ENCODE measurements around the gene GHDC.

The GHDC gene

DNA sequence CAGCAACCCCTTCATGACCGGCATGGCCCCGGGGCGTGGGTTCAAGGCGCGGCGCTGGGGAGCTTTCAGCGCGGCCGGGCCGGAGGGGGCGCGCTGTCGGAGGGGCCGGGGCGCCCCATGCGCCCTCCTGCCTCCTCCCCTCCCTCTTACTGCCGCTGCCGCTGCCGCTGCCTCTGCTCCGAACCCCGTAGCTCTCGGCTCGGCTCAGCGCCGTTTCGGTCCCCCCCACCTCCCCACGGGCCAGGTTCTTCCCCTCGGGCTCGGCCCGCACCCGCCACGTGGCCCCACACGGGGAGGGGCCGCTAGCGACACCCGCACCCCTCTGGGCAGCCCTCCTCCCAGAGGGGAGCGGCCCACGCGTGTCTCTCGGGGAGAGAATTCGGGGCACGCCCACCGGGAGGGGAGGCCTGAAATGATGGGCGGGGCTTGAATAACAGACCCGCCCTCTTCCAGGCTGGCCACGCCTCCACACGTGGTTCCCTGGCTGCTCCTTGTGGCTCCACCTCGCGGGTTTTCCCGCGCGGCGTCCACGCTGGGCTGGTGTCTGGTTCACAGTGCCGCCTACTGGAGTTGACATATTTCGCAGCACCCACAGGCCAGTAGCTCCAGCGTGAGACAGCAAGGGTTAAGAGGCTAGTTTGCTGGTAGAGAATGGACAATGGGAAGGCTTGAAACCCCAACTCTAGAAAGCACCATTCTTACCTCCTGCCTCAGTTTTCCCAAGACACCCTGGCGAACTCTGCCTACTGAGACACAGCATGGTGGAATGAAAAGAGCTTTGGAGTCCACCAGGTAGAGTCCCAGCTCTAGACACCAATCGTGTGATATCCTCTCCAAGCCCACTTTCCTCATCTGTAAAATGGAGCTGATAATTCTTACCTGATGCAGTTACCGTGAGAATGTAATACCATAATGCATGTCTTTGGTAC, 13.1 kb downstream of the GHDC start, which contains the start of gene KCNH4:
Gene KCNH4 (minus strand): TSS at position 221 of the 929 bp plus-strand sequence. CDS start 197 bp downstream, at position 24.
- peak within 1 kb of the TSS; percentile 86 for H3K4me3 Mint-ChIP-seq
- H3K9me3 Mint-ChIP-seq, result no peaks in the 10 kb centered on the region
- no peak within 1 kb of the TSS for H3K27ac Mint-ChIP-seq
- ATAC-seq, result peak; percentile 69
- H3K36me3 Mint-ChIP-seq, result no peaks in the 10 kb centered on the region
- peak; percentile 79 to 94 for DNase-seq (ENCODE audit: low spot score in 2 of 2)
- peaks cover 63% of the 10 kb centered on the region for H3K4me1 Mint-ChIP-seq

DNA sequence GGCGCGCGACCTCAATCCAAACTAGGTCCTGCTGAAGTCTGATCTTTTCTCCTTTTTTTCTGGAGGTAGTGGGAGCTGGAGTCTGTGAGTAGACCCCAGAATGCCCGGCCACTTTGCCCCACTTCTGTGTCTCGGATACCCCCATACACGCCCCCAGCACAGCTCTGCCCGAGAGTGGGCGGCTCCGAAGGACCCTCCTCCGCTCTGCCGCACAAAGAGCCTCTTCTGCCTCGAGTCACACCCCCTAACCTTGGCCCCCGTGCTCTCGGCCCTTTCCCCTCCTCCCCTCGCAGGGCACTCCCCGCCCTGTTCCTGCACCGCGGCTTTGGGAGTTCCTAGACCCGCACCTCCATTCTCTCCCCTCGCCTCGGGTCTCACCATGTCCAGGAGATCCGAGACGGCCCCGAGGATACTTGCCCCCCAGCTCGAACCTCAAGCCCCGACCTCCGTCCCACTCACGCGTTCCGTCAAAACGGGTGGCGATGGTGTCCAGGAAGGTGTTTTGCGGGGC, 13.8 kb downstream of the GHDC start:
- H3K36me3 Mint-ChIP-seq, result no peaks in the 10 kb centered on the region
- peaks cover 63% of the 10 kb centered on the region for H3K4me1 Mint-ChIP-seq
- DNase-seq (ENCODE audit: low spot score in 2 of 2) (no peak), ATAC-seq (no peak)
- no peak overlapping the region for H3K27ac Mint-ChIP-seq
- peak overlapping the region; percentile 86 for H3K4me3 Mint-ChIP-seq
- H3K9me3 Mint-ChIP-seq, result no peaks in the 10 kb centered on the region

DNA sequence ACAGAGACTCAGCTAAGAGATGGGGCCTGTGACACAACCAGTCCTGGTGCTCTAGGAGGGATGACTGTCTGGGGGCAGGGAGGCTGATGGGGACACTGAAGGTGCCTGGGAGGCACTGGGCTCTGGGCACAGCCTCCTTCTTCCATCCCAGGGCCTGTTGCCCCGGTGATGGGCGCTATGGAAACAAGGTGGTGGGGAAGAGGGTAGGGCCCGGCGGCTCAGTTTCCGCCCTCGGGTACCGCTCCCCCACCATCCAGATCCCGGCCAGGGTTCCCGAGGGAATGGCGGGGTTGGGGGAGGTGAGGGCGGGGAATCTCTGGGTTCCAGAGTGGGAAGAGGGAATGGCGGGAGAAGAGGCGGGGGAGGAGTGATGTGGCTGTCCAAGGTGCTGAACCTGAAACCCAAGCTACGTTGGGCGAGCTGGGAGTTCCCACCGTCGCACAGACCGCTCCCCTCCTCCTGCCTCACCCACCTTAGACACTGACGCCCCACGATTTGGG, 14.3 kb downstream of the GHDC start:
- Mint-ChIP-seq H3K4me1 (peaks cover 61% of the 10 kb centered on the region), H3K27ac (no peak overlapping the region), H3K4me3 (peak overlapping the region; percentile 86), H3K9me3 (no peaks in the 10 kb centered on the region), H3K36me3 (no peaks in the 10 kb centered on the region)
- ATAC-seq (no peak), DNase-seq (ENCODE audit: low spot score in 2 of 2) (no peak)

DNA sequence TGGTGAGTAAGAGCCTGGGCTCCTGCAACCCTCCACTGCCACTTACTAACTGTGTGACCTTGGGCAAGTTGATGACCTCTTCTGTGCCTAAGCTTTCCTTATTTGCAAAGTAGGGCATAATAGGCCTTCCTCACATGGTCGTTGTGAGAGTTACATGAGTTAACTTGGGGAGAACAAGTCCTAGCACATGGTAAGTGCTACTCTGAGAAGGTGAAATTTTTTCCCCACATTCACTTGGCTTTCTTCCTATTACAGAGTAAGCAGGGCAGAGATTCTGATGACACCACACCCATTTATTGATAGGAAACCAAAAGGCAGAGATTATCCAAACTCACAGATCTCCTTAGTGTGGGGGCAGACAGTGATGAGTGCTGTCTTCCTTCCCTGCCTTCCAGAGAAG, 15.0 kb downstream of the GHDC start:
- Mint-ChIP-seq H3K36me3 (no peaks in the 10 kb centered on the region), H3K27ac (peak overlapping the region; percentile 57), H3K4me3 (peak overlapping the region; percentile 86), H3K9me3 (no peaks in the 10 kb centered on the region), H3K4me1 (peaks cover 55% of the 10 kb centered on the region)
- DNase-seq (ENCODE audit: low spot score in 2 of 2) (no peak), ATAC-seq (peak; percentile 33)

- Mint-ChIP-seq H3K9me3 (no peaks in the 10 kb centered on the region), H3K27ac (peak overlapping the region; percentile 57), H3K4me1 (peaks cover 53% of the 10 kb centered on the region), H3K36me3 (no peaks in the 10 kb centered on the region), H3K4me3 (peak overlapping the region; percentile 86)
- DNase-seq (ENCODE audit: low spot score in 2 of 2) (no peak), ATAC-seq (peak; percentile 60)
These were observed 15.5 kb downstream of the GHDC start for GRCh38 chr17:42178817-42179216.

DNA sequence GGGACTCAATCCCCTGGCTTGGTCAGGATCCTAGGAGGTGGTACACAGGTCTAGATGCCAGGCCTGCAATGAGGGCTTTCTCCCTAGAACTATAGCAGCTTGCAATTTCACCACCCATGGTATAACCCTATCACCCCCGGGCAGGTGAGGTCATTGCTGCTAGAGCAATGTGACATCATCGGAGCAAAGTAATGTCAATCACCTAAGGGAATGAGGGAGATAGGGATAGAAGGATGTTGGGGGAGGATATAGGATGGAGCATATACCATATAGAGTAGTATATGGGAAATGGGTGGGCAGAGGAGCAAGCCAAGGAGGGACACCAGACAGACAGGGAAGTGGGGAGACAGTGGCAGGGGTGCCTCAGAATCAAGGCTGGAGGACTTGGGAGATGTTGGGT, 16.6 kb downstream of the GHDC start:
- no peaks in the 10 kb centered on the region for H3K36me3 Mint-ChIP-seq
- ATAC-seq, result no peak
- H3K9me3 Mint-ChIP-seq, result no peaks in the 10 kb centered on the region
- DNase-seq (ENCODE audit: low spot score in 2 of 2), result no peak
- no peak overlapping the region for H3K27ac Mint-ChIP-seq
- peaks cover 42% of the 10 kb centered on the region for H3K4me1 Mint-ChIP-seq
- no peak overlapping the region for H3K4me3 Mint-ChIP-seq

GRCh38 chr17:42174126-42174783, 20.0 kb downstream of the GHDC start:
- Mint-ChIP-seq H3K9me3 (no peaks in the 10 kb centered on the region), H3K4me3 (no peak overlapping the region), H3K36me3 (no peaks in the 10 kb centered on the region), H3K27ac (no peak overlapping the region), H3K4me1 (peaks cover 19% of the 10 kb centered on the region)
- DNase-seq (ENCODE audit: low spot score in 2 of 2), result no peak
- ATAC-seq, result no peak

GRCh38 chr17:42171831-42172230, 22.5 kb downstream of the GHDC start:
- ATAC-seq, result no peak
- H3K27ac Mint-ChIP-seq, result no peak overlapping the region
- no peaks in the 10 kb centered on the region for H3K4me1 Mint-ChIP-seq
- no peaks in the 10 kb centered on the region for H3K36me3 Mint-ChIP-seq
- H3K9me3 Mint-ChIP-seq, result no peaks in the 10 kb centered on the region
- no peak for DNase-seq (ENCODE audit: low spot score in 2 of 2)
- no peak overlapping the region for H3K4me3 Mint-ChIP-seq

DNA sequence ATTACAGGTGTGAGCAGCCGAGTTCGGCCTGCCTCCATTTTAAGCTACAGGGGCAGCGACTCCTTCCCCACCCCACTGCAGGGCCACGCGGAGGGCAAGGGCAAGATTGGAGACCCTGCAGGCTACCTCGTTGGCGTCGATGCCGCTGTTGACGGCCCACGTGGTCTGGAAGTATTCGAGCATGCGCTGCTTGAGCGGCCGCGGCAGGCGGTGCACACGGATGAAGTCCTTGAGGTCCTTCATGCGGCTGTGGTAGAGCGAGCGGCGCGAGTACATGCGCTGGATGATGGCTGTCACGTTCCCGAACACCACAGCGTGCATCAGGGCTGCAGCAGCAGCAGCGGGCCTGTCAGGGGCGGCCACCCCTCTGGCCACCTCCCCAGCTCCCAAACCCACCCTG, 24.9 kb downstream of the GHDC start:
- Mint-ChIP-seq H3K4me1 (no peaks in the 10 kb centered on the region), H3K27ac (no peak overlapping the region), H3K36me3 (no peaks in the 10 kb centered on the region), H3K4me3 (no peak overlapping the region), H3K9me3 (no peaks in the 10 kb centered on the region)
- no peak for DNase-seq (ENCODE audit: low spot score in 2 of 2)
- no peak for ATAC-seq

DNA sequence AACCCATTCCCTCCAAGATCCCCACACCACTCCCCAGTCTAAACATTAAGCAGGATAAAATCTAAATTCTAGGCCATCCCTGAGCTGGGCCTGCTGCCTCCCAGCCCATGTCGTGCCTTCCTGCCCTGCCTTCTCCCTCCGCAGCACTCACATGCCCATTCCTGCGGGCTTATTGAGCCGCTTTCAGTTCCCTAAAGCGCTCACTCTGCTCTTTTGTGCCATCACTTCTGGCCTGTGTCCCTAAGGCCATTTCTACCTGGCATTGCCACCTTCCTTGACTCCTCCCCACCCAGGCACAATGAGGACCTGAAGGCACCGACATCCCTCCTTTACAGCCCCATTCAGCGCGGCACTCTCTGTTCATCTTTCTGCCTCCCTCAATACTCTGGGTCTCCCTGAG, 26.5 kb downstream of the GHDC start:
- ATAC-seq (no peak), DNase-seq (ENCODE audit: low spot score in 2 of 2) (no peak)
- H3K36me3 Mint-ChIP-seq, result no peaks in the 10 kb centered on the region

DNA sequence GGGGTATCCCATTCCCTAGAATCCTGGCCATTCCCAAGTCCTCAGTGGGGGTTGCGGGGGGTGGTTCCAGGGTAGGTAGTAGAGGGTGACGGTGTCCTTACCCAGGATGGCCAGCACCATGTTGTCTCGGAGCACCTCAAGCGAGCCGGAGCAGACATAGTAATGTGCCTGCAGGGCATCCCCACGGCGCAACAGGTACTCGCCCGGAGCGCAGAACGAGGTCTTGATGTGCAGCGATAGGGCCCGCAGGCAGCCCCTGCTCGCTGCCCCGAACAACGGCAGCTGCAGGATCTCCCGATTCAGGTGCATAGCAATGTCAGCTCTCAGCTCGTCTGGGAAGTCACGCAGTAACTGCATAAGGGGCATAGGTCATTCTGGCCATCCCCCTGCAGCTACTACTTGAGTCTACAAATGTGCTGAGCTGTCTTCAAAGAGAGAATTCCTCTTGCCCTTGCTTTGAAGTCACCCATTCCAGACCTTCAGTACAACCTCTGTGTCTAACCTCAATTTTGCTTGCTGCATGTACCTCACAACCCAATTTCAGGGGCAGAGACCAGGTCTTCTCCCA, 28.0 kb downstream of the GHDC start:
- DNase-seq (ENCODE audit: low spot score in 2 of 2) (no peak), ATAC-seq (no peak)
- no peaks in the 10 kb centered on the region for H3K9me3 Mint-ChIP-seq
- H3K27ac Mint-ChIP-seq, result no peak overlapping the region
- H3K4me3 Mint-ChIP-seq, result no peak overlapping the region
- H3K36me3 Mint-ChIP-seq, result no peaks in the 10 kb centered on the region
- peaks cover 8% of the 10 kb centered on the region for H3K4me1 Mint-ChIP-seq

More for the DNA sequence above, 26.5 kb downstream of the GHDC start:
- H3K9me3 Mint-ChIP-seq, result no peaks in the 10 kb centered on the region
- H3K4me3 Mint-ChIP-seq, result no peak overlapping the region
- H3K27ac Mint-ChIP-seq, result peak overlapping the region; percentile 30
- peaks cover 6% of the 10 kb centered on the region for H3K4me1 Mint-ChIP-seq

GRCh38 chr17:42165751-42166150, 28.5 kb downstream of the GHDC start:
- Mint-ChIP-seq H3K4me3 (no peak overlapping the region), H3K4me1 (peaks cover 8% of the 10 kb centered on the region), H3K27ac (no peak overlapping the region), H3K9me3 (no peaks in the 10 kb centered on the region), H3K36me3 (no peaks in the 10 kb centered on the region)
- DNase-seq (ENCODE audit: low spot score in 2 of 2) (no peak), ATAC-seq (no peak)

GRCh38 chr17:42163696-42164407, 30.4 kb downstream of the GHDC start:
- no peaks in the 10 kb centered on the region for H3K9me3 Mint-ChIP-seq
- peaks cover 8% of the 10 kb centered on the region for H3K4me1 Mint-ChIP-seq
- no peaks in the 10 kb centered on the region for H3K36me3 Mint-ChIP-seq
- no peak for DNase-seq (ENCODE audit: low spot score in 2 of 2)
- no peak overlapping the region for H3K4me3 Mint-ChIP-seq
- no peak overlapping the region for H3K27ac Mint-ChIP-seq
- ATAC-seq, result no peak

DNA sequence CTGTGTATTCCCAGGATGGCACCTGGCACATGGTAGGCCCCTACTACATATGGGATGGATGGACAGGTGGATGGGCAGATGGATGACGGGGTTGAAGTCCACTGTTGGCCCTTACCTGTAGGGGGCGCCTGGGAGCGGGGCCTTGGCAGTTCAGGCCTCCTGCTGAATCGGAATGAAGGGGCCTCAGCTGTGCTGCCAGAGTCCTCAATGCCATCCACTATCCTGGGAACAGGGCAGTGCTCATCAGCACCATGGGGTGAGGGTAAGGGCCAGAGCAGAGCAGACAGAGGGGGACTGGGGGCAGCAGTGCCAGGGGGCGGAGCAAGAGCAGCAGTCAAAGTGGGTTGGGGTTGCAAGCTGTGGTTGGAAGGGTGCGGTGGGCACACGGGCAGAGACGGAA, 31.2 kb downstream of the GHDC start:
- ATAC-seq, result peak; percentile 57

GRCh38 chr17:42160531-42160910, 33.8 kb downstream of the GHDC start:
- H3K4me3 Mint-ChIP-seq, result no peak overlapping the region
- H3K9me3 Mint-ChIP-seq, result no peaks in the 10 kb centered on the region
- H3K4me1 Mint-ChIP-seq, result peaks cover 16% of the 10 kb centered on the region
- ATAC-seq (no peak), DNase-seq (ENCODE audit: low spot score in 2 of 2) (no peak)
- H3K27ac Mint-ChIP-seq, result no peak overlapping the region
- no peaks in the 10 kb centered on the region for H3K36me3 Mint-ChIP-seq

More for the DNA sequence above, 31.2 kb downstream of the GHDC start:
- H3K4me3 Mint-ChIP-seq, result no peak overlapping the region
- peak overlapping the region; percentile 32 for H3K27ac Mint-ChIP-seq
- DNase-seq (ENCODE audit: low spot score in 2 of 2), result peak; percentile 44 to 76
- H3K36me3 Mint-ChIP-seq, result no peaks in the 10 kb centered on the region
- no peaks in the 10 kb centered on the region for H3K9me3 Mint-ChIP-seq
- H3K4me1 Mint-ChIP-seq, result peaks cover 8% of the 10 kb centered on the region

Measured in stimulated activated effector memory CD8-positive, alpha-beta T cell treated with anti-CD3 and anti-CD28 coated beads, Interleukin-12 subunit alpha, Interleukin-12 subunit beta, amount 100 ng/mL, for 72 hours (primary cell).